B cell (primary cell): ENCODE results near the gene FAM219A.

ENCODE experiments used
- EZH2 ChIP-seq: IDR thresholded peaks from 2 replicates; pipeline ENCODE4 v1.6.1; 2012; ENCODE audit warnings: borderline replicate concordance, low read depth, mild to moderate bottlenecking, moderate library complexity, low read length; ENCODE audit not compliant: insufficient read depth, poor library complexity, severe bottlenecking
- TF ChIP-seq, protein P1 (sequence below): fragments of 200-600 bp; IDR thresholded peaks from one replicate; pipeline ENCODE4 v1.8.0; 2022; ENCODE audit warnings: antibody characterized with exemption, mild to moderate bottlenecking

DNA sequence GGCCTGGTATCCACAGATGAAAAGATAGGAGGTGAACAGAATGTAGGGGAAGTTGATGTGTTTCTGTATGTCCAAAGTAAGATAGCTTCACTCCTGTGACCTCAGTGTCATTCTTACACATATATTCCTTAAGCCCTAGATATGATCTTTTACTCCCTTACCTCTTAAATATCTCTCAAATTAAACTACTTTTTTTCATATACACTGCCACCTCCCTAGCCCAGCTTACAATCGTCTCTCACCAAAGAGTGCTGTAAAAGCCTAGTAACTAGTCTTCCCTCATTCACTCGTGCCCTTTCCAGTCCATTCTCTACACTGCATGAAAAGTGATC is 5.5 kb upstream of the FAM219A start:
- no peak for TF ChIP-seq EZH2
- TF ChIP-seq, protein P1, sequence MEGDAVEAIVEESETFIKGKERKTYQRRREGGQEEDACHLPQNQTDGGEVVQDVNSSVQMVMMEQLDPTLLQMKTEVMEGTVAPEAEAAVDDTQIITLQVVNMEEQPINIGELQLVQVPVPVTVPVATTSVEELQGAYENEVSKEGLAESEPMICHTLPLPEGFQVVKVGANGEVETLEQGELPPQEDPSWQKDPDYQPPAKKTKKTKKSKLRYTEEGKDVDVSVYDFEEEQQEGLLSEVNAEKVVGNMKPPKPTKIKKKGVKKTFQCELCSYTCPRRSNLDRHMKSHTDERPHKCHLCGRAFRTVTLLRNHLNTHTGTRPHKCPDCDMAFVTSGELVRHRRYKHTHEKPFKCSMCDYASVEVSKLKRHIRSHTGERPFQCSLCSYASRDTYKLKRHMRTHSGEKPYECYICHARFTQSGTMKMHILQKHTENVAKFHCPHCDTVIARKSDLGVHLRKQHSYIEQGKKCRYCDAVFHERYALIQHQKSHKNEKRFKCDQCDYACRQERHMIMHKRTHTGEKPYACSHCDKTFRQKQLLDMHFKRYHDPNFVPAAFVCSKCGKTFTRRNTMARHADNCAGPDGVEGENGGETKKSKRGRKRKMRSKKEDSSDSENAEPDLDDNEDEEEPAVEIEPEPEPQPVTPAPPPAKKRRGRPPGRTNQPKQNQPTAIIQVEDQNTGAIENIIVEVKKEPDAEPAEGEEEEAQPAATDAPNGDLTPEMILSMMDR, result no peak
